DND-41 (cell line): ENCODE data around the gene ENTPD2.

Experiments
- ATAC-seq: fragments of 200-7000 bp; cut with Tn5 transposase; 3 replicates; pipeline ENCODE4 v1.9.1; 2021; ENCODE audit warnings: low read depth; ENCODE audit not compliant: insufficient read depth
- DNase-seq: peaks from one replicate; pipeline ENCODE4 v3.0.0-alpha.2; 2020
- H2AFZ ChIP-seq: 2 replicates; pipeline ENCODE4 v1.6.0; 2012; ENCODE audit warnings: low read depth, low read length
- H3K27ac ChIP-seq: 2 replicates; pipeline ENCODE4 v1.5.1; 2012; ENCODE audit warnings: low read length, inconsistent platforms
- H3K27me3 ChIP-seq: fragments of 200-600 bp; sonication (generic); 2 replicates; pipeline ENCODE4 v1.6.0; 2012; ENCODE audit warnings: low read length, mild to moderate bottlenecking, inconsistent platforms; ENCODE audit not compliant: insufficient read depth, poor library complexity
- H3K36me3 ChIP-seq: 2 replicates; pipeline ENCODE4 v1.5.1; 2012; ENCODE audit warnings: low read length, inconsistent platforms; ENCODE audit not compliant: insufficient read depth
- H3K4me1 ChIP-seq: 2 replicates; pipeline ENCODE4 v1.5.1; 2012; ENCODE audit warnings: mild to moderate bottlenecking, low read length; ENCODE audit not compliant: insufficient read depth
- H3K4me2 ChIP-seq: 2 replicates; pipeline ENCODE4 v1.6.0; 2012; ENCODE audit warnings: mild to moderate bottlenecking, moderate library complexity, low read length, inconsistent platforms; ENCODE audit not compliant: insufficient read depth
- H3K4me3 ChIP-seq, 2 experiments: fragments of 200-600 bp in 1 of 2; shearing (Covaris generic) in 1 of 2; 2 replicates each; pipeline ENCODE4 v1.5.1; 2012 to 2016; ENCODE audit warnings: inconsistent platforms in 2 of 2, low read length in 2 of 2, mild to moderate bottlenecking in 2 of 2, low read depth in 1 of 2, moderate library complexity in 1 of 2
- H3K79me2 ChIP-seq: 2 replicates; pipeline ENCODE4 v1.6.0; 2012; ENCODE audit warnings: low read length, inconsistent platforms; ENCODE audit not compliant: insufficient read depth
- H3K9ac ChIP-seq: 2 replicates; pipeline ENCODE4 v1.6.0; 2012; ENCODE audit warnings: low read depth, mild to moderate bottlenecking, inconsistent platforms, low read length, moderate library complexity
- H3K9me3 ChIP-seq: 2 replicates; pipeline ENCODE4 v1.5.1; 2012; ENCODE audit warnings: low read length, moderate library complexity, mild to moderate bottlenecking, inconsistent platforms; ENCODE audit not compliant: insufficient read depth, severe bottlenecking
- H4K20me1 ChIP-seq: 2 replicates; pipeline ENCODE4 v1.6.0; 2012; ENCODE audit warnings: low read length; ENCODE audit not compliant: insufficient read depth
- EZH2 ChIP-seq: IDR thresholded peaks from 3 replicates; pipeline ENCODE4 v1.6.1; 2012; ENCODE audit warnings: borderline replicate concordance, low read depth, mild to moderate bottlenecking, moderate library complexity, low read length, inconsistent platforms; ENCODE audit not compliant: severe bottlenecking
- TF ChIP-seq, protein P1 (sequence below): IDR thresholded peaks from 2 replicates; pipeline ENCODE4 v1.5.1; 2012; ENCODE audit warnings: borderline replicate concordance, low read length, moderate library complexity, mild to moderate bottlenecking; ENCODE audit not compliant: poor library complexity, severe bottlenecking; ENCODE audit errors: extremely low read depth

ENTPD2 gene

GRCh38 chr9:137066096-137066861 is 12.4 kb upstream of the ENTPD2 start:
- no peak for ATAC-seq
- no peaks in the 10 kb centered on the region for H3K27me3 ChIP-seq
- H3K9me3 ChIP-seq = no peaks in the 10 kb centered on the region
- peaks cover 52% of the 10 kb centered on the region for H4K20me1 ChIP-seq
- H3K36me3 ChIP-seq = peaks cover 29% of the 10 kb centered on the region
- DNase-seq = no peak
- no peak overlapping the region for H3K4me3 ChIP-seq
- H3K79me2 ChIP-seq = peaks cover 16% of the 10 kb centered on the region
- no peak overlapping the region for H3K4me2 ChIP-seq
- H3K4me1 ChIP-seq = peaks cover 33% of the 10 kb centered on the region
- H3K27ac ChIP-seq = no peak overlapping the region
- H2AFZ ChIP-seq = no peak overlapping the region
- H3K9ac ChIP-seq = no peak overlapping the region
- TF ChIP-seq EZH2 = no peak
- TF ChIP-seq, protein P1, sequence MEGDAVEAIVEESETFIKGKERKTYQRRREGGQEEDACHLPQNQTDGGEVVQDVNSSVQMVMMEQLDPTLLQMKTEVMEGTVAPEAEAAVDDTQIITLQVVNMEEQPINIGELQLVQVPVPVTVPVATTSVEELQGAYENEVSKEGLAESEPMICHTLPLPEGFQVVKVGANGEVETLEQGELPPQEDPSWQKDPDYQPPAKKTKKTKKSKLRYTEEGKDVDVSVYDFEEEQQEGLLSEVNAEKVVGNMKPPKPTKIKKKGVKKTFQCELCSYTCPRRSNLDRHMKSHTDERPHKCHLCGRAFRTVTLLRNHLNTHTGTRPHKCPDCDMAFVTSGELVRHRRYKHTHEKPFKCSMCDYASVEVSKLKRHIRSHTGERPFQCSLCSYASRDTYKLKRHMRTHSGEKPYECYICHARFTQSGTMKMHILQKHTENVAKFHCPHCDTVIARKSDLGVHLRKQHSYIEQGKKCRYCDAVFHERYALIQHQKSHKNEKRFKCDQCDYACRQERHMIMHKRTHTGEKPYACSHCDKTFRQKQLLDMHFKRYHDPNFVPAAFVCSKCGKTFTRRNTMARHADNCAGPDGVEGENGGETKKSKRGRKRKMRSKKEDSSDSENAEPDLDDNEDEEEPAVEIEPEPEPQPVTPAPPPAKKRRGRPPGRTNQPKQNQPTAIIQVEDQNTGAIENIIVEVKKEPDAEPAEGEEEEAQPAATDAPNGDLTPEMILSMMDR = no peak

DNA sequence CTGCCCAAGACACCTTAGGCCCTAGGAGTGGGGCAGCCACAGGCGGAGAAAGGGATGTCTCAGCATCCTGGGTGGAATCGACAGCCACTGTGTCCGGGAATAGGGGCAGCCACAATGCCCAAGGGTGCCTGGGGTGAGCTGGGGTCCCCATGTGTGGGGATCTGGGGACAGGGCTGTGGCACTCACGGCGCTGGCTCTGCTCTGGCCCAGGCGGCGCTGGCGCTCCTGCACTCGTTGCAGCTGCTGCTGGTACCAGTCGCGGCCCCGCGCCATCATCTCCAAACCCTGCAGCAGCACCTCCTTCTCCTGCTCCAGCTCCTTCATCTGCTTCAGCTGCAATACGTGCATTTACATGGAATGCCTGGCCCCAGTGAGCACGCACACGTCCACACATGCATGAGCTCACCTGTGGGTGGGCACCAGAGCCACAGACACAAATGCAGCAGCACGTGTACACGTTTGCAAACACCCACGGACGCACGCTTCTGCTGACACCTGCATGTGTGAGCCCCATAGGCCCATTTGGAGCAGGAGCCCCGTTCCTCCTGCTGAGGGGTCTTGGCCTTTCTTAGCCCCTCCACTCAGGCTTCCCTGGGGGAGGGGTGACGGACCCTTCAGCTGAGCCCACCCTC is 11.6 kb upstream of the ENTPD2 start:
- Histone ChIP-seq H3K9ac (no peak overlapping the region), H3K27me3 (no peaks in the 10 kb centered on the region), H3K27ac (no peak overlapping the region), H3K79me2 (peaks cover 13% of the 10 kb centered on the region), H3K9me3 (no peaks in the 10 kb centered on the region), H4K20me1 (peaks cover 52% of the 10 kb centered on the region), H2AFZ (no peak overlapping the region), H3K36me3 (peaks cover 29% of the 10 kb centered on the region), H3K4me3 (no peak overlapping the region), H3K4me2 (no peak overlapping the region), H3K4me1 (peaks cover 25% of the 10 kb centered on the region)
- TF ChIP-seq, protein P1 = no peak
- no peak for TF ChIP-seq EZH2
- ATAC-seq = no peak
- DNase-seq = no peak

- no peak overlapping the region for H3K4me3 ChIP-seq
- no peaks in the 10 kb centered on the region for H3K27me3 ChIP-seq
- H3K4me1 ChIP-seq = peaks cover 23% of the 10 kb centered on the region
- DNase-seq (no peak), ATAC-seq (no peak)
- no peak overlapping the region for H3K9ac ChIP-seq
- no peak overlapping the region for H3K27ac ChIP-seq
- H3K4me2 ChIP-seq = no peak overlapping the region
- TF ChIP-seq, protein P1 = no peak
- no peak for TF ChIP-seq EZH2
- H3K9me3 ChIP-seq = no peaks in the 10 kb centered on the region
- H3K36me3 ChIP-seq = peaks cover 29% of the 10 kb centered on the region
- H3K79me2 ChIP-seq = peaks cover 13% of the 10 kb centered on the region
- peaks cover 52% of the 10 kb centered on the region for H4K20me1 ChIP-seq
- no peak overlapping the region for H2AFZ ChIP-seq
These were observed 11.0 kb upstream of the ENTPD2 start for GRCh38 chr9:137064880-137065164.
